Karpas-422 (cell line): ENCODE data around the gene GFRA1. TPM values are rescaled to one million over a fixed set of nuclear protein-coding genes. Genes with fewer than 3 reads are reported as not detected.

Experiments
- DNase-seq: peaks from one replicate; pipeline ENCODE4 v3.0.0-alpha.2; 2015
- H2AFZ ChIP-seq: fragments of 200-600 bp; sonication (generic); 2 replicates; pipeline ENCODE4 v1.6.1; 2014; ENCODE audit warnings: antibody characterized with exemption, low read length, mixed read lengths
- H3K27ac ChIP-seq: fragments of 200-600 bp; sonication (generic); 2 replicates; pipeline ENCODE4 v1.5.1; 2014; ENCODE audit warnings: mild to moderate bottlenecking, low read length, moderate library complexity
- H3K27me3 ChIP-seq: fragments of 200-600 bp; sonication (generic); 2 replicates; pipeline ENCODE4 v1.6.1; 2014; ENCODE audit warnings: low read length, mixed read lengths
- H3K36me3 ChIP-seq: fragments of 200-600 bp; sonication (generic); 2 replicates; pipeline ENCODE4 v1.6.1; 2014; ENCODE audit warnings: low read length, mixed read lengths; ENCODE audit not compliant: insufficient read depth
- H3K4me1 ChIP-seq: fragments of 200-600 bp; sonication (generic); 2 replicates; pipeline ENCODE4 v1.6.1; 2014; ENCODE audit warnings: mild to moderate bottlenecking, low read length, mixed read lengths
- H3K4me2 ChIP-seq: fragments of 200-600 bp; sonication (generic); 2 replicates; pipeline ENCODE4 v1.6.1; 2014; ENCODE audit warnings: low read length, low read depth, mild to moderate bottlenecking; ENCODE audit not compliant: poor library complexity, severe bottlenecking
- H3K4me3 ChIP-seq: fragments of 200-600 bp; sonication (generic); 2 replicates; pipeline ENCODE4 v1.5.1; 2014; ENCODE audit warnings: mild to moderate bottlenecking, antibody characterized with exemption, low read length, mixed read lengths
- H3K79me2 ChIP-seq: fragments of 200-600 bp; sonication (generic); 2 replicates; pipeline ENCODE4 v1.6.1; 2014; ENCODE audit warnings: mild to moderate bottlenecking, low read length, mixed read lengths
- H3K9ac ChIP-seq: fragments of 200-600 bp; sonication (generic); 2 replicates; pipeline ENCODE4 v1.6.0; 2014; ENCODE audit warnings: low read length
- H3K9me2 ChIP-seq: fragments of 200-600 bp; sonication (generic), shearing (Covaris generic); replicated peaks from 2 replicates; pipeline ENCODE4 v1.6.0; 2014; ENCODE audit warnings: mild to moderate bottlenecking, low read length, moderate library complexity; ENCODE audit not compliant: insufficient read depth
- H3K9me3 ChIP-seq: fragments of 300-700, 200-600 bp; sonication (generic); 2 replicates; pipeline ENCODE4 v1.6.1; 2014; ENCODE audit warnings: low read length, mixed read lengths
- H4K20me1 ChIP-seq: fragments of 200-600 bp; sonication (generic); 2 replicates; pipeline ENCODE4 v1.6.1; 2014; ENCODE audit warnings: mild to moderate bottlenecking, antibody characterized with exemption, low read length, low read depth; ENCODE audit not compliant: insufficient read depth
- total RNA-seq: library from RNA; depleted of rRNA; stranded (reverse); fragments of >200 nt; shearing (Covaris generic); gene quantifications from 2 replicates; pipeline ENCODE4 v1.2.3, GENCODE V29; 2014; ENCODE audit warnings: low replicate concordance

The GFRA1 gene
- total RNA-seq, 1 experiment from 2014 or later, result not detected

DNA sequence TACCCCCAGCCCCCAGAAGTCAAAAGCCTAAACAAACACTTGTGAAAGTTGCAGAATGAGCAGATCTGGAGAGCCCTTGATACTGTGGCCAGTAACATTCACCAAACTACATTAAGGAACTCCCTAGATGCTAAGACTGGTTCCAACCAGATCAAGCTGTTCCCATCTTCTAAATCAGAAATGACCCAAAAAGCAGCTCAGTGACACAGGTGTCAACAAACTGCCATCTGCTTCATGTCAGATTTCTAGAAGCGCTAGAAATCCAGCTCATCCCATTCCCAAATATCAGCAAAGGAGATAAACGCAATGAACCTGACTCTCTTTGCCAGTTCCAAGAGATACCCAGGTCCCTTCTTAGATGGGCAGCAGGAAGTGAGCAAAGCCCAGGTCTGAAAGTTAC, 90.6 kb downstream of the GFRA1 start:
- DNase-seq, result no peak

DNA sequence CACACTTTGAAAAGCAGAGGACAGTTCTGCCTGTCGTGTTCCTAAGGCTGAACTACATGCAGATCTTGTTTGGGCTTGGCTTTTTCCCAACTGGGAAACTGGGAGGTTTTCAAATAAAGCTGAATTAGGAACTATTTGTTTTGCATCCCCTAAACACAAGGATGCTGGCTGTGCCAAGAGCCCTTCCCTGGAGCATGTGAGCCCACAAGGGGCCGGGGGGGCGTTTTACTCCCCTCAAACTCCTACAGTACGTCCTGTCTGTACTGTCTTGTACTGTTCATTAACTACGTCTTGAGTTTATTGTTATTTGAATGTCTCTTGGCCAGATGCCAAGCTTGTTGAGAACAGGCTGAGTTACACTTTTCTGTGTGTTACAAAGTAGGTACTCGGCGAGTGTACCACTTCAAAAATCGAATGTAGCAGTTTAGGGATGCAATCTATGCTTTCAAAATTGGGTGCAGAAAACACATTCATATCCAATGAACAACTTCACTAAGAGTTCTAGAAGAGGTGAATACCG, 94.9 kb downstream of the GFRA1 start:
- Histone ChIP-seq H3K9me3 (no peaks in the 10 kb centered on the region), H3K4me3 (no peak overlapping the region), H4K20me1 (no peaks in the 10 kb centered on the region), H3K4me2 (no peak overlapping the region), H3K27me3 (no peaks in the 10 kb centered on the region), H3K79me2 (no peaks in the 10 kb centered on the region), H3K27ac (no peak overlapping the region), H3K9ac (no peak overlapping the region), H2AFZ (no peak overlapping the region), H3K36me3 (no peaks in the 10 kb centered on the region), H3K9me2 (no peaks in the 10 kb centered on the region), H3K4me1 (no peaks in the 10 kb centered on the region)
- no peak for DNase-seq

More for the DNA sequence above, 90.6 kb downstream of the GFRA1 start:
- H3K9me3 ChIP-seq, result no peaks in the 10 kb centered on the region
- no peaks in the 10 kb centered on the region for H3K4me1 ChIP-seq
- no peaks in the 10 kb centered on the region for H3K36me3 ChIP-seq
- H3K9ac ChIP-seq, result no peak overlapping the region
- H3K79me2 ChIP-seq, result no peaks in the 10 kb centered on the region
- no peak overlapping the region for H3K4me3 ChIP-seq
- H3K4me2 ChIP-seq, result no peak overlapping the region
- H4K20me1 ChIP-seq, result no peaks in the 10 kb centered on the region
- H3K27ac ChIP-seq, result no peak overlapping the region
- H3K9me2 ChIP-seq, result no peaks in the 10 kb centered on the region
- H2AFZ ChIP-seq, result no peak overlapping the region
- no peaks in the 10 kb centered on the region for H3K27me3 ChIP-seq

- Histone ChIP-seq H3K4me1 (no peaks in the 10 kb centered on the region), H3K9me3 (no peaks in the 10 kb centered on the region), H3K27ac (no peak overlapping the region), H2AFZ (no peak overlapping the region), H3K27me3 (no peaks in the 10 kb centered on the region), H3K4me2 (no peak overlapping the region), H3K4me3 (no peak overlapping the region), H4K20me1 (no peaks in the 10 kb centered on the region), H3K9ac (no peak overlapping the region), H3K9me2 (no peaks in the 10 kb centered on the region), H3K79me2 (no peaks in the 10 kb centered on the region), H3K36me3 (no peaks in the 10 kb centered on the region)
- no peak for DNase-seq
Observed at GRCh38 chr10:116175231-116175630, 97.8 kb downstream of the GFRA1 start.

DNA sequence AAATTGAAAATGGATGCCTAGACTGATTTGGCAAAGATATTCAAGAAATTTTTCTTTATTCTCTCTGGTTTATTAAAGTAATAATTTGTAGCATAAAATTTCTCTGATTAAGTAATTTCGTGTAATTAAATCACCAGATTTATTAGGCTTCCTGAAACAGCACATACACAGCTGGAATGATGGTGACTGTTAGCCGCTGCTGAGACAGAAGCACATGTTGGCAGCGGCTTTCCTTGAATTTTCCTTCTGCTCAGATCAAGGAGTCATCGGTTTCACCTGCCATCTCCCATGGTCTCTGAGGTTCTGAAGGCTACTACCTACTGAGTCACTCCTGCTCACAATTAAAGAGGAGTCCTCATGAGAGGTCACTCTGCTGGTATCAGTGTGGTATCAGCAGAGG, 101.5 kb downstream of the GFRA1 start:
- Histone ChIP-seq H3K4me2 (no peak overlapping the region), H3K9me3 (no peaks in the 10 kb centered on the region), H2AFZ (no peak overlapping the region), H3K4me3 (no peak overlapping the region), H3K9ac (no peak overlapping the region), H3K9me2 (no peaks in the 10 kb centered on the region), H4K20me1 (no peaks in the 10 kb centered on the region), H3K27me3 (no peaks in the 10 kb centered on the region), H3K36me3 (no peaks in the 10 kb centered on the region), H3K27ac (no peak overlapping the region), H3K79me2 (no peaks in the 10 kb centered on the region), H3K4me1 (no peaks in the 10 kb centered on the region)
- DNase-seq, result no peak

- Histone ChIP-seq H3K9me2 (no peaks in the 10 kb centered on the region), H3K9me3 (no peaks in the 10 kb centered on the region), H3K27me3 (no peaks in the 10 kb centered on the region), H4K20me1 (no peaks in the 10 kb centered on the region), H2AFZ (no peak overlapping the region), H3K79me2 (no peaks in the 10 kb centered on the region), H3K4me1 (no peaks in the 10 kb centered on the region), H3K4me3 (no peak overlapping the region), H3K27ac (no peak overlapping the region), H3K9ac (no peak overlapping the region), H3K36me3 (no peaks in the 10 kb centered on the region), H3K4me2 (no peak overlapping the region)
- DNase-seq, result no peak
Observed at GRCh38 chr10:116170815-116171250, 102.2 kb downstream of the GFRA1 start.

GRCh38 chr10:116169782-116170445, 103.1 kb downstream of the GFRA1 start:
- no peaks in the 10 kb centered on the region for H4K20me1 ChIP-seq

DNA sequence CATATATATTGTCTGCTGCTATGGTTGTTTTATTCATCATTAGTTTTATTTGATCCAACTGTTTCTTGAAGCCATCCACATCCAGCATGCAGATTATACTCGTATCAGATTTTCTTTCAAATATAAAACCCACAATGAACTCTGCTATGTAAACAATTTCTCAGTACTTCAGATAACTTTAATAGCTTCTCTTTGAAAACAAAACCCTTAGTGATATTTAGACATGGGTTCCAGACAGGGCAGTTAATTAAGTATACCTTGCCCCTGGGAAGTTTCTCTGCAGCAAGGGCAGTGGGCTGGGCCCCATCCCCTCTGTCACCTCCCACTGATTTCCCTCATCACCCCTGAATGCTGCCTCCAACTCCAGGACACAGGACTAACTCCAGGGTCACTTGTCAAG, 104.3 kb downstream of the GFRA1 start:
- Histone ChIP-seq H3K36me3 (no peaks in the 10 kb centered on the region), H3K4me2 (no peak overlapping the region), H4K20me1 (no peaks in the 10 kb centered on the region), H3K9me2 (no peaks in the 10 kb centered on the region), H3K79me2 (no peaks in the 10 kb centered on the region), H3K27ac (no peak overlapping the region), H3K4me1 (no peaks in the 10 kb centered on the region), H3K27me3 (no peaks in the 10 kb centered on the region), H3K9me3 (no peaks in the 10 kb centered on the region), H2AFZ (no peak overlapping the region), H3K4me3 (no peak overlapping the region), H3K9ac (no peak overlapping the region)
- no peak for DNase-seq

More at GRCh38 chr10:116169782-116170445, 103.1 kb downstream of the GFRA1 start:
- Histone ChIP-seq H2AFZ (no peak overlapping the region), H3K36me3 (no peaks in the 10 kb centered on the region), H3K27ac (no peak overlapping the region), H3K9me2 (no peaks in the 10 kb centered on the region), H3K4me1 (no peaks in the 10 kb centered on the region), H3K4me3 (no peak overlapping the region), H3K9ac (no peak overlapping the region), H3K27me3 (no peaks in the 10 kb centered on the region), H3K4me2 (no peak overlapping the region), H3K9me3 (no peaks in the 10 kb centered on the region), H3K79me2 (no peaks in the 10 kb centered on the region)
- DNase-seq, result no peak

DNA sequence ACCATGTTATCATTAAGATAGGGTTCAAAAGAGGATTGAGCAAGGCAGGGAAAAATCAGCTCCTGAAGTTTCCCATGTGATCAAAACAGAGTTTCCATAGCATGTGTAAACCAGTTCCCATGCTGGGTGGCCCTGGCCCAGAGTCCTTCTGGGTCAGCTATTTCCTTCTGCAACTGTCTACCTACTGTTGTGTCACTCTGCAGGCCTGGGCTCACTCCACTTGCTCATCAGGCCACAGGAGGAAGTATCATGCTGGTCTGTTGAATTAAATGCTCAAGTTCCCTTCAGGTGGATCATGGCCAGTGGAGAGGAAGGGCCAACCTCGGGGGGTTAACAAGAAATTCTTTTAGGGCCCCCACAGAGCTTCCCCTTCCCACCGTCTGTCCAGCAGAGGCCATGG, 104.7 kb downstream of the GFRA1 start:
- Histone ChIP-seq H2AFZ (no peak overlapping the region), H3K27me3 (no peaks in the 10 kb centered on the region), H3K4me3 (no peak overlapping the region), H3K9me3 (no peaks in the 10 kb centered on the region), H4K20me1 (no peaks in the 10 kb centered on the region), H3K36me3 (no peaks in the 10 kb centered on the region), H3K79me2 (no peaks in the 10 kb centered on the region), H3K27ac (no peak overlapping the region), H3K4me2 (no peak overlapping the region), H3K4me1 (no peaks in the 10 kb centered on the region), H3K9me2 (no peaks in the 10 kb centered on the region), H3K9ac (no peak overlapping the region)
- no peak for DNase-seq
